Choroid plexus epithelial cell (primary cell): Measurements from ENCODE around the gene ERMAP.

ENCODE experiments used
- DNase-seq: peaks from one replicate; pipeline ENCODE4 v3.0.0-alpha.2; 2010; ENCODE audit warnings: low read depth
- H3K4me3 ChIP-seq: 2 replicates; pipeline ENCODE4 v1.5.1; 2011; ENCODE audit warnings: low read depth, mild to moderate bottlenecking, control low read depth, low read length, moderate library complexity
- CTCF ChIP-seq: conservative IDR thresholded peaks from 2 replicates; pipeline ENCODE4 v1.5.1; 2011; ENCODE audit warnings: low read depth, mild to moderate bottlenecking, control low read depth, inconsistent platforms, low read length, moderate library complexity

The ERMAP gene

GRCh38 chr1:42776502-42776901 lies 40.4 kb upstream of the ERMAP start:
- no peak for TF ChIP-seq CTCF
- H3K4me3 ChIP-seq = no peak overlapping the region
- no peak for DNase-seq

- H3K4me3 ChIP-seq = no peak overlapping the region
- peak; percentile 72 for DNase-seq
- peak; percentile 89 for TF ChIP-seq CTCF
Observed at GRCh38 chr1:42777852-42778251, 39.1 kb upstream of the ERMAP start.

- no peak overlapping the region for H3K4me3 ChIP-seq
- TF ChIP-seq CTCF = no peak
- DNase-seq = no peak
Observed at GRCh38 chr1:42779725-42780124, 37.2 kb upstream of the ERMAP start.

- TF ChIP-seq CTCF = no peak
- no peak overlapping the region for H3K4me3 ChIP-seq
- DNase-seq = no peak
Observed at GRCh38 chr1:42780176-42780575, 36.7 kb upstream of the ERMAP start.

- no peak overlapping the region for H3K4me3 ChIP-seq
- DNase-seq = no peak
- TF ChIP-seq CTCF = no peak
Observed at GRCh38 chr1:42783092-42783491, 33.8 kb upstream of the ERMAP start.

GRCh38 chr1:42784547-42784945 lies 32.4 kb upstream of the ERMAP start:
- DNase-seq = no peak
- no peak for TF ChIP-seq CTCF
- no peak overlapping the region for H3K4me3 ChIP-seq

- TF ChIP-seq CTCF = no peak
- peak within 1 kb of the TSS; percentile 47 for H3K4me3 ChIP-seq
- DNase-seq = peak; percentile 23
Observed at GRCh38 chr1:42784946-42785693, 31.8 kb upstream of the ERMAP start, which contains the start of gene TMEM269. Gene TMEM269, plus strand, starts transcription at chr1:42784991. Its CDS starts 4,903 bp downstream, at chr1:42789894.
